Suprapubic skin (tissue), 4 donors: ENCODE measurements around the gene GIMAP7.

Source experiments
- EP300 ChIP-seq: sonication (generic); formaldehyde crosslinking; IDR thresholded peaks from one replicate; pipeline ENCODE4 v1.6.1; 2017; ENCODE audit warnings: antibody characterized with exemption
- POLR2A ChIP-seq, 2 donors: fragments of 450-650 bp; IDR thresholded peaks; one replicate each; pipeline ENCODE4 v1.6.1; 2017; ENCODE audit warnings: antibody characterized with exemption in 2 of 2, mild to moderate bottlenecking in 2 of 2, moderate library complexity in 2 of 2
- POLR2AphosphoS5 ChIP-seq, 3 donors: sonication (generic); formaldehyde crosslinking; IDR thresholded peaks; one replicate each; pipeline ENCODE4 v1.6.1; 2017; ENCODE audit warnings: antibody characterized with exemption in 3 of 3
- TF ChIP-seq, protein P1 (sequence below), 2 donors: fragments of 200-600 bp in 1 of 2; fragments of 450-650 bp in 1 of 2; sonication (generic) in 1 of 2; IDR thresholded peaks; one replicate each; pipeline ENCODE4 v1.5.1; 2016 to 2019; ENCODE audit warnings: antibody characterized with exemption in 2 of 2, mild to moderate bottlenecking in 1 of 2, moderate library complexity in 1 of 2

DNA sequence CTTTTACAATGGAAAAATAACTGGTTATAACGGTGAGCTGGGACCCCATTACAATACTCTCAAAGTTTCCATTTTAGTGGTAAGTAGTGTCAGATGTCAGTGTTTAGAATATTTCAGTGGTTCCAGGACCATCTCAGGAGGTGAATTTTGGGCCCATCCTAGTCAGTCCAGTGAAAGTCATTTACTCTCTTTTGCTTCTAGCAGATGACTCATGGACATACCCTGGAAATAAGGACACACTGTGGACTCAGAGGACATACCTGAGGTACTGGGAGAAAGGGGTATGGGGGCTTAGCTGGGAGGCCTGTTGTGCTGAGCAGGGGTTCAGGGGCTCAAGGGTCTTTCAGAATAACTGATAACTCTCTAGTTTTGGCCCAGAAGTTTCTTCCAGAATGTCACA, 51.9 kb downstream of the GIMAP7 start:
- TF ChIP-seq, protein P1, sequence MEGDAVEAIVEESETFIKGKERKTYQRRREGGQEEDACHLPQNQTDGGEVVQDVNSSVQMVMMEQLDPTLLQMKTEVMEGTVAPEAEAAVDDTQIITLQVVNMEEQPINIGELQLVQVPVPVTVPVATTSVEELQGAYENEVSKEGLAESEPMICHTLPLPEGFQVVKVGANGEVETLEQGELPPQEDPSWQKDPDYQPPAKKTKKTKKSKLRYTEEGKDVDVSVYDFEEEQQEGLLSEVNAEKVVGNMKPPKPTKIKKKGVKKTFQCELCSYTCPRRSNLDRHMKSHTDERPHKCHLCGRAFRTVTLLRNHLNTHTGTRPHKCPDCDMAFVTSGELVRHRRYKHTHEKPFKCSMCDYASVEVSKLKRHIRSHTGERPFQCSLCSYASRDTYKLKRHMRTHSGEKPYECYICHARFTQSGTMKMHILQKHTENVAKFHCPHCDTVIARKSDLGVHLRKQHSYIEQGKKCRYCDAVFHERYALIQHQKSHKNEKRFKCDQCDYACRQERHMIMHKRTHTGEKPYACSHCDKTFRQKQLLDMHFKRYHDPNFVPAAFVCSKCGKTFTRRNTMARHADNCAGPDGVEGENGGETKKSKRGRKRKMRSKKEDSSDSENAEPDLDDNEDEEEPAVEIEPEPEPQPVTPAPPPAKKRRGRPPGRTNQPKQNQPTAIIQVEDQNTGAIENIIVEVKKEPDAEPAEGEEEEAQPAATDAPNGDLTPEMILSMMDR (IDR thresholded peaks at IDR 0.05) = no peak
- TF ChIP-seq POLR2AphosphoS5 (IDR thresholded peaks at IDR 0.05) = no peak
- TF ChIP-seq POLR2A (IDR thresholded peaks at IDR 0.05) = no peak
- TF ChIP-seq EP300 = no peak
